ENCODE results near the gene GNRHR. TPM values are rescaled to one million over a fixed set of nuclear protein-coding genes. Genes with fewer than 3 reads are reported as not detected.
"Not testable (repeated sequence)": the region's sequence is repeated elsewhere in the genome, so short reads cannot be mapped to it uniquely, and the experiment has no call there.

GNRHR gene
- total RNA-seq, 2 experiments from 2014 or later: not detected

GRCh38 chr4:67765401-67765800 lies 11.2 kb upstream of the GNRHR start:
- H3K4me3 ChIP-seq (ENCODE audit: low read depth, low read length, poor library complexity, severe bottlenecking): no peak overlapping the region
- no peak overlapping the region for H2AFZ ChIP-seq (ENCODE audit: low read length)
- no peak overlapping the region for H3K4me2 ChIP-seq (ENCODE audit: low read length)
- no peaks in the 10 kb centered on the region for H3K36me3 ChIP-seq (ENCODE audit: insufficient read depth, low read length)
- DNase-seq (ENCODE audit: low spot score): no peak
- no peaks in the 10 kb centered on the region for H3K9me3 ChIP-seq (ENCODE audit: low read length)
- H3K4me1 ChIP-seq (ENCODE audit: insufficient read depth, low read length, poor library complexity, severe bottlenecking): no peaks in the 10 kb centered on the region
- intact Hi-C loops (cut with micrococcal nuclease; ENCODE audit: unreplicated experiment): no loop called here
- ChIA-PET CTCF (ENCODE audit: unreplicated experiment) (no interaction called here), POLR2A (interaction anchor here (0.9 to 1.0 kb wide), 2 partner anchors 33 to 613 kb away, joined by 3 read pairs; no protein-coding TSS in a partner anchor)
- no TSS peak for BruUV-seq (replicated peaks)
- no peak overlapping the region for H3K27ac ChIP-seq (ENCODE audit: low read depth, low read length, poor library complexity, severe bottlenecking)
- no peaks in the 10 kb centered on the region for H3K9me2 ChIP-seq (ENCODE audit: insufficient read depth, low read length)
- TF ChIP-seq, protein P1, sequence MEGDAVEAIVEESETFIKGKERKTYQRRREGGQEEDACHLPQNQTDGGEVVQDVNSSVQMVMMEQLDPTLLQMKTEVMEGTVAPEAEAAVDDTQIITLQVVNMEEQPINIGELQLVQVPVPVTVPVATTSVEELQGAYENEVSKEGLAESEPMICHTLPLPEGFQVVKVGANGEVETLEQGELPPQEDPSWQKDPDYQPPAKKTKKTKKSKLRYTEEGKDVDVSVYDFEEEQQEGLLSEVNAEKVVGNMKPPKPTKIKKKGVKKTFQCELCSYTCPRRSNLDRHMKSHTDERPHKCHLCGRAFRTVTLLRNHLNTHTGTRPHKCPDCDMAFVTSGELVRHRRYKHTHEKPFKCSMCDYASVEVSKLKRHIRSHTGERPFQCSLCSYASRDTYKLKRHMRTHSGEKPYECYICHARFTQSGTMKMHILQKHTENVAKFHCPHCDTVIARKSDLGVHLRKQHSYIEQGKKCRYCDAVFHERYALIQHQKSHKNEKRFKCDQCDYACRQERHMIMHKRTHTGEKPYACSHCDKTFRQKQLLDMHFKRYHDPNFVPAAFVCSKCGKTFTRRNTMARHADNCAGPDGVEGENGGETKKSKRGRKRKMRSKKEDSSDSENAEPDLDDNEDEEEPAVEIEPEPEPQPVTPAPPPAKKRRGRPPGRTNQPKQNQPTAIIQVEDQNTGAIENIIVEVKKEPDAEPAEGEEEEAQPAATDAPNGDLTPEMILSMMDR (conservative IDR thresholded peaks at IDR 0.05; ENCODE audit: low read length): no peak
- no peaks in the 10 kb centered on the region for H3K79me2 ChIP-seq (ENCODE audit: insufficient read depth, low read depth, low read length)
- H4K20me1 ChIP-seq (ENCODE audit: insufficient read depth, low read length): no peaks in the 10 kb centered on the region

DNA sequence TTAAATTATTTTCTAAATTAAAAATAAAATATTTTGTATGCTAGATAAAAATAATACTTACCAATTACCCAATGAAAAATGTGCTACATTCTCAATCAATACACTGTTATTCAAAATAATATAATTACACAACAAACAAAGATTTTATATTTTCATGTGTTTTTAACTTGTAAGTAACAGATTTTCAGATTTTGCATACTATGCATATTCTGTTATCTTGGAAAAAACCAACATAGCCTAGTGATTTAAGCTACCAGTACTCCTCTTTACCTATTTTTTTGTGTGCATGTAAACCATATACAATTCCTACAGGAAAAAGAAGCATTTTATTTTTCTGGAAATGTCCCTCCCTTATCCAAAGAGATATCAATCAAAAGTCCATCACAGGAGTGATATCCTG lies 10.0 kb upstream of the GNRHR start:
- BruUV-seq (replicated peaks): no TSS peak
- Histone ChIP-seq H3K9me3 (ENCODE audit: low read length) (no peaks in the 10 kb centered on the region), H3K27ac (ENCODE audit: low read depth, low read length, poor library complexity, severe bottlenecking) (no peak overlapping the region), H3K79me2 (ENCODE audit: insufficient read depth, low read depth, low read length) (no peaks in the 10 kb centered on the region), H3K36me3 (ENCODE audit: insufficient read depth, low read length) (no peaks in the 10 kb centered on the region), H2AFZ (ENCODE audit: low read length) (no peak overlapping the region), H4K20me1 (ENCODE audit: insufficient read depth, low read length) (no peaks in the 10 kb centered on the region), H3K9me2 (ENCODE audit: insufficient read depth, low read length) (no peaks in the 10 kb centered on the region), H3K4me2 (ENCODE audit: low read length) (no peak overlapping the region), H3K4me1 (ENCODE audit: insufficient read depth, low read length, poor library complexity, severe bottlenecking) (no peaks in the 10 kb centered on the region), H3K4me3 (ENCODE audit: low read depth, low read length, poor library complexity, severe bottlenecking) (no peak overlapping the region)
- intact Hi-C loops (cut with micrococcal nuclease; ENCODE audit: unreplicated experiment): no loop called here
- ChIA-PET CTCF (ENCODE audit: unreplicated experiment) (no interaction called here), POLR2A (no interaction called here)
- DNase-seq (ENCODE audit: low spot score): no peak
- TF ChIP-seq EZH2phosphoT487 (IDR thresholded peaks at IDR 0.05; ENCODE audit: borderline replicate concordance, low read depth, low read length): no peak
- TF ChIP-seq, protein P1 (conservative IDR thresholded peaks at IDR 0.05; ENCODE audit: low read length): no peak

DNA sequence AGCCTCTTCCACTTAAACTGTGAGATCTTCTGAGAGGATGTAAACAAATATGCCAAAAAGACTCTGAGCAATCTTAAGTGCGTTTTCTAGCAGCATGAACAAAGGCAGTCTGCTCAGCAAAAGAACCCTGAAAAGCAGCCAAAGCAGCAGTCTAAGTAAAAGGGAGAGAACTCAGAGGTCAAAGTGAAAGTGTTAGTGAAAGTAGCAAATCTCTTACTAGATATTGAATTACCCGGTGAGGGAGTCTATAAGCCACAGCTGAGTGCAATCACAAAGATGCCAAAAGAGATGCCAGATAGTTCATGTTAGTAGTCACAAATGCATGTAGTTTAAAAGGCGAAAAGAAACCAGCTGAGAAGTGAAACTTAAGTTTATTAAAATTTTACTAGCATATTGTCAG lies 7.9 kb upstream of the GNRHR start:
- H3K27ac ChIP-seq (ENCODE audit: low read depth, low read length, poor library complexity, severe bottlenecking): no peak overlapping the region
- H3K4me2 ChIP-seq (ENCODE audit: low read length): no peak overlapping the region
- no peaks in the 10 kb centered on the region for H3K79me2 ChIP-seq (ENCODE audit: insufficient read depth, low read depth, low read length)
- no peak overlapping the region for H2AFZ ChIP-seq (ENCODE audit: low read length)
- no peak for TF ChIP-seq EZH2phosphoT487 (IDR thresholded peaks at IDR 0.05; ENCODE audit: borderline replicate concordance, low read depth, low read length)
- TF ChIP-seq, protein P1 (conservative IDR thresholded peaks at IDR 0.05; ENCODE audit: low read length): no peak
- no peaks in the 10 kb centered on the region for H4K20me1 ChIP-seq (ENCODE audit: insufficient read depth, low read length)
- no peak for DNase-seq (ENCODE audit: low spot score)
- no peak overlapping the region for H3K4me3 ChIP-seq (ENCODE audit: low read depth, low read length, poor library complexity, severe bottlenecking)
- no peaks in the 10 kb centered on the region for H3K9me2 ChIP-seq (ENCODE audit: insufficient read depth, low read length)
- ChIA-PET CTCF (ENCODE audit: unreplicated experiment) (no interaction called here), POLR2A (no interaction called here)
- no peaks in the 10 kb centered on the region for H3K9me3 ChIP-seq (ENCODE audit: low read length)
- H3K4me1 ChIP-seq (ENCODE audit: insufficient read depth, low read length, poor library complexity, severe bottlenecking): no peaks in the 10 kb centered on the region
- H3K36me3 ChIP-seq (ENCODE audit: insufficient read depth, low read length): no peaks in the 10 kb centered on the region
- intact Hi-C loops (cut with micrococcal nuclease; ENCODE audit: unreplicated experiment): no loop called here
- no TSS peak for BruUV-seq (replicated peaks)

GRCh38 chr4:67756991-67757390 lies 2.8 kb upstream of the GNRHR start:
- CTCF ChIA-PET (ENCODE audit: unreplicated experiment); H3K4me3 ChIP-seq (ENCODE audit: low read depth, low read length, poor library complexity, severe bottlenecking); BruUV-seq (replicated peaks); intact Hi-C loops (cut with micrococcal nuclease; ENCODE audit: unreplicated experiment); H3K9me3 ChIP-seq (ENCODE audit: low read length); H3K36me3 ChIP-seq (ENCODE audit: insufficient read depth, low read length); POLR2A ChIA-PET; H3K4me2 ChIP-seq (ENCODE audit: low read length); H3K9me2 ChIP-seq (ENCODE audit: insufficient read depth, low read length); H3K4me1 ChIP-seq (ENCODE audit: insufficient read depth, low read length, poor library complexity, severe bottlenecking); H4K20me1 ChIP-seq (ENCODE audit: insufficient read depth, low read length); H2AFZ ChIP-seq (ENCODE audit: low read length); H3K27ac ChIP-seq (ENCODE audit: low read depth, low read length, poor library complexity, severe bottlenecking); DNase-seq (ENCODE audit: low spot score); H3K79me2 ChIP-seq (ENCODE audit: insufficient read depth, low read depth, low read length): not testable (repeated sequence)

Measured in OCI-LY7 (cell line).